GM04503 (cell line): ENCODE data around the gene FAM83E.
A peak's percentile ranks its signal among the peaks of the same experiment; 100 is the strongest.

ENCODE experiments used
- DNase-seq: peaks from one replicate; pipeline ENCODE4 v3.0.0-alpha.2; 2012; ENCODE audit warnings: low read depth

FAM83E gene

GRCh38 chr19:48575931-48576622, 38.8 kb downstream of the FAM83E start:
- no peak for DNase-seq

GRCh38 chr19:48573163-48573505, 41.7 kb downstream of the FAM83E start:
- no peak for DNase-seq

GRCh38 chr19:48571378-48572162, 43.3 kb downstream of the FAM83E start:
- DNase-seq: no peak

- no peak for DNase-seq
Measured at GRCh38 chr19:48569814-48570213, 45.1 kb downstream of the FAM83E start.

GRCh38 chr19:48568345-48568886, 46.5 kb downstream of the FAM83E start:
- DNase-seq: peak; percentile 70

- DNase-seq: no peak
Measured at GRCh38 chr19:48565090-48565489, 49.8 kb downstream of the FAM83E start.
